GM21447 (cell line): ENCODE measurements around the gene KHNYN.
"Not testable (repeated sequence)": the region's sequence is repeated elsewhere in the genome, so short reads cannot be mapped to it uniquely, and the experiment has no call there.

Experiments
- ATAC-seq: cut with Tn5 transposase; IDR thresholded peaks from one replicate; pipeline ENCODE4 v1.9.1; 2021; ENCODE audit not compliant: unreplicated experiment

KHNYN gene

GRCh38 chr14:24437020-24437735, 7.4 kb downstream of the KHNYN start:
- no peak for ATAC-seq

- no peak for ATAC-seq
Observed at GRCh38 chr14:24437736-24438067, 7.9 kb downstream of the KHNYN start.

- no peak for ATAC-seq
Observed at GRCh38 chr14:24438223-24439097, 8.7 kb downstream of the KHNYN start.

- no peak for ATAC-seq
Observed at GRCh38 chr14:24439257-24439656, 9.5 kb downstream of the KHNYN start.

DNA sequence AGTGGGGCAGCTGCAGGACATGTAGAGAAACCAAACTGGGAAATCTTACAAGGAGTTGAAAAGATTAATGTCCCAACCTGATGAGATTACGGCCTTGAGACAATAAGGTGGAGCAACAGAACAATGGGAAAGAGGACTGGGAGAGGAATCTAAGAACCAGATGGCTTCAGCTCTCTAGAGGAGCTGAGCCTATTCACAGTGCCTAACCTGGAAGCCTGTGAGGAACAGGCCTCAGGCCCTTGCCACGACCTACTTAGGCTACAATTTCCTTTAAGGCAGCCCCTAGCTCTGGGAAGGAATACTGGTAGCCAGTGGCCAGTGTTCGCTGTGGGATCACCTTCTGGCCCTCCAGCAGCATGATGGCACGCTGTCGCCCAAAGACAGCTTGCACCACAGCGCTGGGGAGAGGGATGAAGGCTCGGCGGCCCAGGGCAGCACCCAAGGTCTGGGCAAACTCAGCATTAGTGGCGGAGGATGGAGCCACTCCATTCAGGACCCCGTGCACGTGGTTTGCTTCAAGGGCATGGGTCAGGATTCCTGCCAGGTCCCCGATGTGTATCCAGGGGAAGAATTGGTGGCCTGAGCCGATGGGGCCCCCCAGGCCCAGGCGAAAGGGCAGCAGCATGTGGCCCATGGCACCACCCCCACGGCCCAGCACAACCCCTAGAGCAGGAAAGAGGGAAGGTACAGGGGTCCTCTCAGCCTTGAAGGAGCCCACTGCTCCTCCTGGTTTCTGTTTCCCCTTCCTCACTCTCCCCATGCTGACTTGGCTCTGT, 10.3 kb downstream of the KHNYN start:
- no peak for ATAC-seq

- ATAC-seq: no peak
Observed at GRCh38 chr14:24440606-24441399, 11.0 kb downstream of the KHNYN start.

- ATAC-seq: no peak
Observed at GRCh38 chr14:24441485-24441884, 11.7 kb downstream of the KHNYN start.

DNA sequence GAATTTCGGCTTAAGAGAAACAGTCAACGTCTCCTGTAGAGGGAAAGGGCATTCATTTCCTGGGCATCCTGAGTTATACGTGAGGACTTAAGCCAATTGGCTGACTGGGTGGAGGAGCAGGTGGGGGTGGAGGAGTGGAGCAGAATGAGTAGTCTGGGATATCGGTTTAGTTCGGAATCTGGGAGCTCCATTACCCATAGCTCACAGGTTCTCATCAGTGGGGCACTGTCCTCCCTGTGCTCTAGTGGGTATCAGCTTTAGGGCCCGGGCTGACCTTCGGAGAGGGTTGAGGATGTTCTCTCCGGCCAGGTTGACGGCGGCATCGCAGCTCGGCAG, 12.1 kb downstream of the KHNYN start:
- no peak for ATAC-seq

DNA sequence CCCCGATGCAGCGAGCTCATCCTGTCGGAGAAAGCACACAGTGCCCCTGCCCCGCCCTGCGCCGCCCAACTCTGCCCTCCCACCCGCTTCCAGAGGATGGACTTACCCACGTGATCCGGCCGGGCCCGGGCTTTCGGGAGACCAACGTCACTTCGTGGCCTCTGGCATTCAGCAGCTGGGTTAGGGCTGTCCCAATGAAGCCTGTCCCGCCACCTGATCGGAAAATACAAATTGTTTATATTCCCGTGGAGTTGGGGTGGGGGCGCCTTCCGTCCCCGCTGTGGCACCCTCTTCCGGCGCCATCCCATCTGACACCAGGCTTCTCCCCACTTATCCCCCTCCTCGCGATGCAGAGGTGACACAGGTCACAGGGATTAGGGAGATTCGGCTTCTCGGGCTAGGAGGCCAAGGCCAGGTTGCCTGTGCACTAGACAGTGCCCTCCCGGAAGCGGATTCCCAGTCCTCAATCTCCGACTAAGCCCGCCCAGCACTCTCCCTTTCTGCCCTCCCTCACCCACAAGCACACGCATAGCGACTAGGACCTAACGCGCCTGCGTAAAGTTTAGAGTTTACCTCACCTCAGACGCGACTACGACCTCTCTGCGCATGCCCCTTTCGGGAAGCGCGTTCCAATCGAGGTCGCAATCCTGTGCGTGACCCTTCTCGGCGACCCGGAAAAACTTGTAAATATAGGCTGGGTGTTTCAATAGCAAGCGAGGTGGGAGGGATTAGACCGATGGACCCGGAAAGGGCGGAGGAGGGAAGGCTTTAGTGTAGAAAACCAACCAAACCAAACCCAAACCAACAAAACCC, 12.7 kb downstream of the KHNYN start, which contains the start of gene SDR39U1:
TSS of gene SDR39U1 (minus strand) at position 537 of the 813 bp plus-strand sequence. CDS start at position 530, 7 bp downstream.
- ATAC-seq: peak; percentile 91

DNA sequence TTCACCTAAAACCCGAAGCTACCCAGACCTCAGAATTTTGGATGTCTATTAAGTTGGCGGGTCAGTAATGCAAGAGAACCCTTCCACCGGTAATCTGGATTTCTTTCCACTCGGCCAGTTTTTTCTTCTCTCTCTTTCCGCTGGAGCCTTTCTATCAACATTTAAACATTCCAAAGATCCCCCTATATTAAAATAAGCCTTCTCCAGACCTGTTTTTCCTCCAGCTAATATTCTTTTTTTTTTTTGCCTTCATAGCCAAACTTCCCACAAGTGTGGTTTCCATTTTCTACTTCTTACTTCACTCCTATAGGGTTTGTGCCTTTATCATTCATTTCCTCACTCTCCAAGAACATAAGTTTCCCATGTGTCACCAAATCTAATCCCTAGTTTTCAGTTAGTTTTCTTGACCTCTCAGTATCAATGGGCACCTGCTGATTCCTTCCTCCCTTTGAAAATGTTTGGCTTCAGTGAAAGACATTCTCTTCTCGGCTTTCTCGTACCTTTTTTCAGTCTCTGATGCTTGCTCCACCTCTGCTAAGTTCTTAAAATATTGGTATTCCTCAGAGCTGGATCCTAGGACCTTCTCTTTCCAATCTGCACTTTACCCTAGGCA, 13.4 kb downstream of the KHNYN start:
- ATAC-seq: no peak

DNA sequence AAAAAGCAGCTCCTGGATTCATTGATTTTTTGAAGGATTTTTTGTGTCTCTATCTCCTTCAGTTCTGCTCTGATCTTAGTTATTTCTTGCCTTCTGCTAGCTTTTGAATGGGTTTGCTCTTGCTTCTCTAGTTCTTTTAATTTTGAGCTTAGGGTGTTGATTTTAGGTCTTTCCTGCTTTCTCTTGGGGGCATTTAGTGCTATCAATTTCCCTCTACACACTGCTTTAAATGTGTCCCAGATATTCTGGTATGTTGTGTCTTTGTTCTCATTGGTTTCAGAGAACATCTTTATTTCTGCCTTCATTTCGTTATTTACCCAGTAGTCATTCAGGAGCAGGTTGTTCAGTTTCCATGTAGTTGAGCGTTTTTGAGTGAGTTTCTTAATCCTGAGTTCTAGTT, 21.1 kb downstream of the KHNYN start:
- ATAC-seq: not testable (repeated sequence)

DNA sequence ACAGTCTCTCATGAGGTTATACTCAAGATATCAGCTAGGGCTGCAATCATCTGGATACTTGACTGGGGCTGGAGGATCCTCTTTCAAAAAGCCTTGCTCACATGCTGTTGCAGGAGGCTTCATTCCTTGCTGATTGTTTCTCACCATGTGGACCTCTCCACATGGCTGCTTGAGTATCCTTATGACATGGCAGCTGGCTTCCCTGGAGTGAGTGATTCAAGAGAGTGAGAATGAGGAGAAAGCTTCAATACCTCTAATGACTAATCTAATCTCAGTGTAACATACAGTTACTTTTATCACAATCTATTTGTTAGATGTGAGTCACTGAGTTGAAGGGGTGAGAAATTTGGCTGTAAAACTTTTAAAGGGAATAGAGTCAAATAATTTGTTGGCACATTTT, 27.2 kb downstream of the KHNYN start:
- ATAC-seq: no peak

DNA sequence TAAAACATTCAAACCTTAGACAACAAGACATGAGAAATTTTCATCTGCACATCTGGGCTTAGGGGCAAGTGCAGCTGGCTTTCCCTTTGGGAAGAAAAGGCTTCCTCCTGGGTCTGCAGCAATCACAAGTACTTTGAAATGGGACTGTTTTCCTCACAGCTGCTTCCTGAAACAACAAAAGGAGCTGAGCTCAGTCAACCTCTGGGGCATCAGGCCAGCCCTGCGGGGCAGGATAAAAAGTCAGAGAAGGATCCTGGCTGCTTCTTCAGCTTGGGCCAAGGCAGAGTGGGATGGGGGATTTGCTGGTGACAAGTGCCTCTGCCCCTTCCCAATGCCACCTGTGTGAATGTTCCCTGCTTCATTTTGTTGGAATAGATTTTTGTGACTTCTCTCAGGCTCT, 29.0 kb downstream of the KHNYN start:
- ATAC-seq: no peak

DNA sequence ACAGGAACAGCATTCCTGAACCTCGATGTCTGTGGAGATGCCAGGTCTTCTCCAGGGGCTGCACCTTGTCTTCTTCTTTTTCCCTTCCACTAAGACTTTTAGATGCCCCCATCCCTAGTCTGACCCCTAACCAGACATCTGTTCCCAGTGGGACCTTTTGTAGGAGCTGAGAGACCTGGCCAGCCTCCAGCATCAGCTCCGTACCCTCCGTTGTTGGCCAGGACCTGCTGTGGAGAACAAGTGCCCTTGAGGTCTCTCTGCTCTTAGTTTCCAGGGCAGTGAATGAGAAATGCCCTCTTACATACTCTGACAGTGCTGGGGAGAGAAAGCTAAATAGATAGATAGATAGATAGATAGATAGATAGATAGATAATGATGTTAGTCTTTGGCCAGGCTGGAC, 29.6 kb downstream of the KHNYN start:
- ATAC-seq: no peak

DNA sequence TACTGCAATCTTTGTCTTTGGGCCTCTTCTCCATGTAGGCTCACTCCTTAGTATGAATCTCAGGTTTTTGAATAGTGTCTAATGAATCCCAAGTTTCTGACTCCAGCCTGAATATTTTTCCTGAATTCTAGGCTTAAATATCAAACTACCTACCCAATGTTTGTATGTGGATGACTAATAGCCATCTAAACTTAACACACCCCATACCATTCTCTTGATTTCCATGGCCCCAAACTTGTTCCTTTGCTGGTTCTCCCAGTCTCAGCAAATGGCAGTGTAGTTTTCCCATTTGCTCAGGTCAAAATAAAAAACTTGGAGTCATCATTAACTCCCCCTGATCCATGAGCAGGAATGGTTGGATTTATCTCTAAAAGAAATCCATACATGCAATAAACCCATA, 31.6 kb downstream of the KHNYN start:
- no peak for ATAC-seq

GRCh38 chr14:24463017-24463883, 33.5 kb downstream of the KHNYN start:
- ATAC-seq: no peak

- ATAC-seq: no peak
Observed at GRCh38 chr14:24463884-24464785, 34.4 kb downstream of the KHNYN start.

GRCh38 chr14:24465368-24465767, 35.6 kb downstream of the KHNYN start:
- no peak for ATAC-seq
